NOMO-1 (cell line): Measurements from ENCODE around the gene RIPK4.
"Not testable (repeated sequence)": the region's sequence is repeated elsewhere in the genome, so short reads cannot be mapped to it uniquely, and the experiment has no call there.

ENCODE experiments used
- DNase-seq, 2 experiments: peaks; one replicate each; lab custom pipeline; 2025; ENCODE audit not compliant: unreplicated experiment in 2 of 2; lab: John Stamatoyannopoulos, UW

RIPK4 gene

GRCh38 chr21:41796476-41797080 lies 29.7 kb upstream of the RIPK4 start:
- no peak for DNase-seq

GRCh38 chr21:41795726-41796125 lies 28.9 kb upstream of the RIPK4 start:
- DNase-seq: no peak

GRCh38 chr21:41794600-41794999 lies 27.7 kb upstream of the RIPK4 start:
- DNase-seq: no peak

GRCh38 chr21:41792711-41793110 lies 25.9 kb upstream of the RIPK4 start:
- DNase-seq: no peak

- DNase-seq: no peak
Observed at GRCh38 chr21:41786509-41786987, 19.7 kb upstream of the RIPK4 start.

- not testable (repeated sequence) for DNase-seq
Observed at GRCh38 chr21:41785262-41785661, 18.4 kb upstream of the RIPK4 start.

GRCh38 chr21:41784456-41785102 lies 17.7 kb upstream of the RIPK4 start:
- DNase-seq: no peak

- DNase-seq: no peak
Observed at GRCh38 chr21:41783476-41784180, 16.8 kb upstream of the RIPK4 start.

GRCh38 chr21:41781050-41781410 lies 14.2 kb upstream of the RIPK4 start:
- DNase-seq: no peak

GRCh38 chr21:41780337-41781049 lies 13.6 kb upstream of the RIPK4 start:
- no peak for DNase-seq

- DNase-seq: no peak
Observed at GRCh38 chr21:41779659-41780058, 12.8 kb upstream of the RIPK4 start.

GRCh38 chr21:41778930-41779600 lies 12.2 kb upstream of the RIPK4 start:
- DNase-seq: no peak

GRCh38 chr21:41777951-41778815 lies 11.3 kb upstream of the RIPK4 start:
- DNase-seq: peak; percentile 4 to 23

GRCh38 chr21:41776778-41777177 lies 9.9 kb upstream of the RIPK4 start:
- no peak for DNase-seq

GRCh38 chr21:41775149-41775472 lies 8.3 kb upstream of the RIPK4 start:
- DNase-seq: no peak

GRCh38 chr21:41774467-41775148 lies 7.8 kb upstream of the RIPK4 start:
- DNase-seq: no peak

GRCh38 chr21:41772351-41773080 lies 5.7 kb upstream of the RIPK4 start:
- DNase-seq: no peak

- no peak for DNase-seq
Observed at GRCh38 chr21:41771625-41771945, 4.7 kb upstream of the RIPK4 start.
